HUES64 (cell line): ENCODE measurements around the gene AP5B1.

Experiments used
- H3K27ac ChIP-seq: 2 replicates; pipeline ENCODE4 v1.7.0; 2013; ENCODE audit warnings: low read depth, low read length, inconsistent platforms
- H3K27me3 ChIP-seq: 2 replicates; pipeline ENCODE4 v1.6.1; 2013; ENCODE audit warnings: mild to moderate bottlenecking, low read length; ENCODE audit not compliant: insufficient read depth
- H3K36me3 ChIP-seq: 2 replicates; pipeline ENCODE4 v1.6.1; 2013; ENCODE audit warnings: mild to moderate bottlenecking, low read length; ENCODE audit not compliant: insufficient read depth
- H3K4me1 ChIP-seq: 2 replicates; pipeline ENCODE4 v1.6.1; 2013; ENCODE audit warnings: mild to moderate bottlenecking, low read length, moderate library complexity; ENCODE audit not compliant: insufficient read depth
- H3K4me3 ChIP-seq: 2 replicates; pipeline ENCODE4 v1.5.1; 2013; ENCODE audit warnings: mild to moderate bottlenecking, low read length, moderate library complexity
- H3K9ac ChIP-seq: 2 replicates; pipeline ENCODE4 v1.6.1; 2013; ENCODE audit warnings: mild to moderate bottlenecking, low read depth, low read length
- H3K9me3 ChIP-seq: 2 replicates; pipeline ENCODE4 v1.6.1; 2013; ENCODE audit warnings: low read depth, low read length; ENCODE audit not compliant: insufficient read depth
- WGBS: fragments of 150-250, 120-280 bp; methylation state at CpG from one replicate; pipeline ENCODE4 v1.1.7; 2013; ENCODE audit warnings: missing lambda C conversion rate; 5-methylcytosine and 5-hydroxymethylcytosine counted together

The AP5B1 gene

GRCh38 chr11:65781152-65781961 lies 581 bp upstream of the AP5B1 start:
- peaks cover 55% of the 10 kb centered on the region for H3K27me3 ChIP-seq
- 11% methylated on average over 83 of the region's 83 CpGs for WGBS
- peak overlapping the region; percentile 19; the same call in 1 of the 2 replicates for H3K9ac ChIP-seq
- H3K36me3 ChIP-seq: peaks cover 6% of the 10 kb centered on the region; the same call in 1 of the 2 replicates
- H3K9me3 ChIP-seq: no peaks in the 10 kb centered on the region
- H3K4me1 ChIP-seq: no peaks in the 10 kb centered on the region
- peak overlapping the region; percentile 63 for H3K4me3 ChIP-seq
- H3K27ac ChIP-seq: no peak overlapping the region; the same call in 1 of the 2 replicates

GRCh38 chr11:65779919-65780769 lies 632 bp downstream of the AP5B1 start:
- Histone ChIP-seq H3K9ac (peak overlapping the region; percentile 68), H3K9me3 (no peaks in the 10 kb centered on the region), H3K27me3 (peaks cover 43% of the 10 kb centered on the region), H3K36me3 (peaks cover 6% of the 10 kb centered on the region; the same call in 1 of the 2 replicates), H3K4me1 (no peaks in the 10 kb centered on the region), H3K27ac (no peak overlapping the region; the same call in 1 of the 2 replicates), H3K4me3 (peak overlapping the region; percentile 63)
- WGBS: 6% methylated on average over 76 of the region's 76 CpGs

- H3K36me3 ChIP-seq: peaks cover 6% of the 10 kb centered on the region; the same call in 1 of the 2 replicates
- 91% methylated on average over 12 of the region's 12 CpGs for WGBS
- no peak overlapping the region for H3K27ac ChIP-seq
- H3K4me1 ChIP-seq: no peaks in the 10 kb centered on the region
- H3K4me3 ChIP-seq: peak overlapping the region; percentile 63
- H3K9me3 ChIP-seq: no peaks in the 10 kb centered on the region
- no peak overlapping the region for H3K9ac ChIP-seq
- peaks cover 37% of the 10 kb centered on the region for H3K27me3 ChIP-seq
These were observed 1.2 kb downstream of the AP5B1 start for GRCh38 chr11:65779669-65779918.

GRCh38 chr11:65778901-65779668 lies 1.7 kb downstream of the AP5B1 start:
- Histone ChIP-seq H3K4me1 (no peaks in the 10 kb centered on the region), H3K36me3 (peaks cover 6% of the 10 kb centered on the region; the same call in 1 of the 2 replicates), H3K27me3 (peaks cover 32% of the 10 kb centered on the region), H3K9me3 (no peaks in the 10 kb centered on the region), H3K27ac (no peak overlapping the region), H3K9ac (no peak overlapping the region), H3K4me3 (peak overlapping the region; percentile 63)
- WGBS: 95% methylated on average over 25 of the region's 25 CpGs

- Histone ChIP-seq H3K36me3 (peaks cover 6% of the 10 kb centered on the region; the same call in 1 of the 2 replicates), H3K9ac (no peak overlapping the region), H3K9me3 (no peaks in the 10 kb centered on the region), H3K4me1 (no peaks in the 10 kb centered on the region), H3K4me3 (no peak overlapping the region), H3K27me3 (peaks cover 28% of the 10 kb centered on the region), H3K27ac (no peak overlapping the region)
- WGBS: 96% methylated on average over 20 of the region's 20 CpGs
These were observed 2.3 kb downstream of the AP5B1 start for GRCh38 chr11:65778431-65778900.

GRCh38 chr11:65777821-65778361 lies 2.9 kb downstream of the AP5B1 start:
- Histone ChIP-seq H3K4me1 (no peaks in the 10 kb centered on the region), H3K36me3 (peaks cover 6% of the 10 kb centered on the region; the same call in 1 of the 2 replicates), H3K9me3 (no peaks in the 10 kb centered on the region), H3K4me3 (no peak overlapping the region), H3K9ac (no peak overlapping the region), H3K27ac (no peak overlapping the region), H3K27me3 (peaks cover 24% of the 10 kb centered on the region)
- 95% methylated on average over 23 of the region's 23 CpGs for WGBS

- Histone ChIP-seq H3K4me3 (no peak overlapping the region), H3K27ac (no peak overlapping the region), H3K4me1 (no peaks in the 10 kb centered on the region), H3K27me3 (peaks cover 17% of the 10 kb centered on the region), H3K9me3 (no peaks in the 10 kb centered on the region), H3K36me3 (peaks cover 6% of the 10 kb centered on the region; the same call in 1 of the 2 replicates), H3K9ac (no peak overlapping the region)
- WGBS: 94% methylated on average over 8 of the region's 8 CpGs
These were observed 3.5 kb downstream of the AP5B1 start for GRCh38 chr11:65777241-65777640.

- no peaks in the 10 kb centered on the region for H3K4me1 ChIP-seq
- H3K36me3 ChIP-seq: peaks cover 6% of the 10 kb centered on the region; the same call in 1 of the 2 replicates
- no peak overlapping the region for H3K9ac ChIP-seq
- 91% methylated on average over 8 of the region's 8 CpGs for WGBS
- H3K27me3 ChIP-seq: peaks cover 12% of the 10 kb centered on the region
- no peaks in the 10 kb centered on the region for H3K9me3 ChIP-seq
- no peak overlapping the region for H3K27ac ChIP-seq
- no peak overlapping the region for H3K4me3 ChIP-seq
These were observed 4.0 kb downstream of the AP5B1 start for GRCh38 chr11:65776710-65777141.

GRCh38 chr11:65776196-65776595 lies 4.6 kb downstream of the AP5B1 start:
- H3K9ac ChIP-seq: no peak overlapping the region
- no peak overlapping the region for H3K27ac ChIP-seq
- 95% methylated on average over 8 of the region's 8 CpGs for WGBS
- peaks cover 7% of the 10 kb centered on the region for H3K27me3 ChIP-seq
- H3K9me3 ChIP-seq: no peaks in the 10 kb centered on the region
- H3K4me3 ChIP-seq: no peak overlapping the region
- no peaks in the 10 kb centered on the region for H3K4me1 ChIP-seq
- H3K36me3 ChIP-seq: peaks cover 6% of the 10 kb centered on the region; the same call in 1 of the 2 replicates

- Histone ChIP-seq H3K4me3 (no peak overlapping the region), H3K9ac (no peak overlapping the region), H3K27me3 (no peaks in the 10 kb centered on the region), H3K36me3 (peaks cover 6% of the 10 kb centered on the region; the same call in 1 of the 2 replicates), H3K9me3 (no peaks in the 10 kb centered on the region), H3K27ac (no peak overlapping the region), H3K4me1 (no peaks in the 10 kb centered on the region)
- WGBS: 88% methylated on average over 9 of the region's 9 CpGs
These were observed 6.1 kb downstream of the AP5B1 start for GRCh38 chr11:65774525-65775306.
